HG03064 (cell line): ENCODE results near the gene BCAR3.
"Not testable (repeated sequence)": the region's sequence is repeated elsewhere in the genome, so short reads cannot be mapped to it uniquely, and the experiment has no call there.

Source experiments
- ATAC-seq: cut with Tn5 transposase; IDR thresholded peaks from one replicate; pipeline ENCODE4 v1.9.1; 2021; ENCODE audit warnings: low read depth; ENCODE audit not compliant: unreplicated experiment

Gene BCAR3

GRCh38 chr1:93671099-93671621 lies 10.5 kb downstream of the BCAR3 start:
- ATAC-seq: no peak

DNA sequence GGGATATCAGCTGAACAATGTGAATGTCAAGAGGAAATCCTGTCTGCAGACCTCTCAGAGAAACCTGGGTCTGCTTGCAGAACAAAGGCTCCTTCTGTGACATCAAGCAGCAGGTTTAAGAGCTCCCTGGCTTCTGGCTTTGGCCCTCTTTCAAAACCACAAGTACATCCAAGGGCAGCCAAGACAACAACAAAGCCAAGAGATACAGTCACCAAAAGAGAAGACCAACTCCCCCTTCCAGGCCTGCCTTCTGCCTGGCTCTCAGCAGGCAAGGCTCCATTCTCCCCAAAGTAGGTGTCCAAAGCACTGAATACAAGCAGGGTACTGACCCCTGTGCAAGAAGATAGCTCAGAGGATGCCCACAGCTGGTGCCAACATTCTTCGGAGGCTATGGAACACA lies 11.5 kb downstream of the BCAR3 start:
- ATAC-seq: no peak

- ATAC-seq: no peak
Observed at GRCh38 chr1:93669369-93669768, 12.3 kb downstream of the BCAR3 start.

DNA sequence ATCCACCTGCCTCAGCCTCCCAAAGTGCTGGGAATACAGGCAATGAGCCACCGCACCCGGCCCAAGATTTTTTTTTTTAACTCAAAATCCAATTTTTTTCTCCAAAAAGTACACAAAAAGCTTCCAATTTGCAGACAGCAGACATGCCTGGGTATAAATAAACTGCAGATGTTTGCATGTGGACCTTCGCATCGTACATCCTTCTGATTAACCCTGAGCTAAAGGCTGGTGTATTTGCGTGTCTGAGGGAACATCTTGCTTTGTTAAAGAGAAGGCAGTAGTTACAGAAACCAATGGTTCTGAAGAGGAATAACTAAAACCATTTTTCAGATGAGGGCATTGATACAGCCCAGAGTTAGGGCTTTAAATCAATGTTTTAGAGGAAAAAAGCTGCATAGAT lies 12.7 kb downstream of the BCAR3 start:
- no peak for ATAC-seq

- ATAC-seq: no peak
Observed at GRCh38 chr1:93668121-93668520, 13.5 kb downstream of the BCAR3 start.

GRCh38 chr1:93667642-93668041 lies 14.0 kb downstream of the BCAR3 start:
- ATAC-seq: no peak

DNA sequence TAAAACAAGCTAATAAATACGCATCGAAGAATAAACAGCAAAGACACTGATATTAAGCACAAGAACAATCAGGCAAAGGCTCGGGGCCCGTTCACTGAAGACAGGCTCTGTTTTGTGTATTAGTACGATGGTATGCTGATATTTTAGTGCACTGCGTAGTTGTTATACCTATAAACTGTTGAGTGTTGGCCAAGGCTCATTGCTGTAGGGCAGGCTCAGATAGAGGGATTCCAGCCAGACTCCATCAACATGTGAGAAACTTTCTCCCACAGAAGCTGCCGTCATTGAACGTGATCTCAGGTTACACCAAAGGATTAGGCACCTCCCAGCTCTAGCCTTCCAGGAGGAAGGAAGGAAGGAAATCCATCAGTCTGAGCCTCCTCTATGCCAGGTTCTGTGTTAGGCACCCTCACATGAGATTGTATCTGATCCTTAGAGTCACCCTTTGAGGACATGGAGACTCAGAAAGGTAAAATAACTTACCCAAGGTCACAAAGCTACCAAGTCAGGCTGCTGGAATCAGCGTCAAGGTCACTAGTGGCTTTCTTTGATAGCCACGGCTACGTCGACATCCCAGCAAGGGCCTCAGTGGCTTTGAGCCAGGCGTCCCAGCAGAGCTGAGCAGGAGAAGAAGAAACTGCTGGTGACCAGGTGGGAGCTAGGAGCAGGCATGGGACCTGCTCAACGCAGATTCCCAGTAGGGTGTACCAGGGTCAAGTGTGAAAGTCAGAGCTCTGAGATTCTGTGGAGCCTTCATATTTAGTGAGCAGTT lies 14.8 kb downstream of the BCAR3 start:
- no peak for ATAC-seq

DNA sequence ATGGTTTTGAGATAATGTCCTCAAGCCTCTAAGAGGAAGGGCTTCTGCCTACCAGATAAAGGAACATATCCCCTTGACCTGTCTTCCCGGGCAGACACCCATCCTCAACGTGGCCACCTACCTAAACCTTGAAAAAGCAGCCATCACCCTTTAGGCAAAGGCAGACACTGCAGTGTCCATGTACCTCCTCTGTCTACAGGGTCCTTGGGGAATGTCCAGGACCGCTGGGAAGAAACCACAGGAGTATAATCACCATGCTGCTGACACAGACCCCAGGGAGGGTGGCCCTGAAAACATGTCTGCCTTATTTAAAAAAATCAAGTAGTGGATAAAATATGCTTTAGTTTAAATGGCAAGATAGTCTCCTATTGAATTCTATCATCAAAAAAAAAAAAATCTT lies 16.6 kb downstream of the BCAR3 start:
- ATAC-seq: no peak

DNA sequence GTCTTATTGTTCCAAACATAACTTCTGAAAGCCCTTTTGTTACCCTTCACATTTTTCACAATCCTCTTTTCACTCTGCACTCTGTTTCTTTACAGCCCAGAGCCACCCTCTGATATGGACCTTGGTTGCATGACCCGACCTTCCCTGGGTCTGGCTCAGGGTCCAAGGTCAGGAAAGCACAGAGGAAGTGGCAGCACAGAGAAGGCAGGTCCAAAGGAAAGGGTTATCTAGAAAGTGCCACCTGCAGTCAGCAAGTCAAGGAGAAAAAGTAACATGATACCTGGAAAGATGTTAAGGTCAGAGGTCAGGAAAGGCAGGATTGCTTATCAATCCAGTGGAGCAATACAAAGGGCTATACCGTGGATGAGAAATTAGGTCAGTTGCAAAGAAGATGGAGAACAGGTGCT lies 18.4 kb downstream of the BCAR3 start:
- ATAC-seq: no peak

DNA sequence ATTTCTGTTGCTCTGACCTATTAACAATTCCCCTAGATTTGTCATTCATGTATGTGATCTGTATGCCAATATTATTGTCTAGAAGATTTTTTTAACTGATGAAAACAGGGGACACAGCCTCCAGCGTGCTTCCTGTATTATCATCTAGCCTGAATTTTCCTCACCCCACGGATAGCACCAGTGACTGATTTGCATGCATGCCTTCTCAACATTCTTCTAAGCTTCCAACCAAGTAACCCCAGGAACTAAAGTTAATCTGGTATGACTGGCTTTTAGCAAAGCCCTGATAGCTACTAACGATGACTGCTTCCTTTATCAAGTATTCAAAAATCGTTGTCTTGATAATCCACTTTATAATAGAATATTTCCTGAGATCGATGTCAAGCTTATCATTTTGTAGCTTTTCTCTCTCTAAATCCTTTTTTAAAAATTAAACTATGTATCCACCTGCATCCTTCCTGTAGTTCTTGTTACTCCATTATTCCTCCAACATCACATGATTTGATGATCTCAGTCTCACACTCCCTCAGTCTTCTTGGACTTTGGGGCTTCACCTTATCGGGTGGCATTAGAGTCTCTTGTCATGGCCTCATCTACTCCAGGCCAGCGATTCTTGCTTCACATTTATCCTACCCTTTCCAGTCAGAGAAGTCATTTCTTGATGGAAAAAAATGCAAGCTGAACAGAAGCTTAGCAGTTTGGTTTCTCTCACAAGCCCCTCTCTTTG lies 19.0 kb downstream of the BCAR3 start:
- no peak for ATAC-seq

DNA sequence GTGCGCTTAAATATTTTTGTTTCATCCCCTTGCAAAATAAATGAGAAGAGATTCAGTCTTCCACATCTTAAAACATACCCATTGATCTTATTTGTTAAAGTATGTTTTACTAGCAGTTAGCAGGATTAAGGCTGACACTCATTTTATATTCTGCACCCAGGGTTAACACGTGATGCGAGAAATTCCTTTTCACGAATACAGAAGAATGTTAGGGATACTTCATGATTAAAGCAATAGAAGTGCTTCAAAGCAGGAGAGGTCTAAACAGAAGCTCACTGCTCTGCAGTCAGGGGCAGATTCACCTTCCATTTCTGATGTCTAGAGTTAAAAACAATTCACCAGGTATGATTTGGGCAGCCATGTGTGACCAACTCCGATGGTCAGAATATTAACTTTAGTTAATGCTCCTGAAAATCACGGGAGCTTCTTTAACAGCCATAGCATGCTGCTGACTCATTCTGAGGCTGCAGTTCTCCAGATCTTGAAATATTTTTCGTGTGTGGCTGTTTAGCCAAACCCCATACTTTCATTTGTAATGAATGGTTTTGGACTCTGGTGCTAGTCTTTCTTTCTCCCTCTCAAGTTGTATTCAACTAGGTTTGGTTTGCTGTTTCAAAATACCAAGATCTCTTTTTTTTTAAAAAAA lies 19.7 kb downstream of the BCAR3 start:
- ATAC-seq: no peak

- ATAC-seq: not testable (repeated sequence)
Observed at GRCh38 chr1:93661341-93661740, 20.3 kb downstream of the BCAR3 start.

DNA sequence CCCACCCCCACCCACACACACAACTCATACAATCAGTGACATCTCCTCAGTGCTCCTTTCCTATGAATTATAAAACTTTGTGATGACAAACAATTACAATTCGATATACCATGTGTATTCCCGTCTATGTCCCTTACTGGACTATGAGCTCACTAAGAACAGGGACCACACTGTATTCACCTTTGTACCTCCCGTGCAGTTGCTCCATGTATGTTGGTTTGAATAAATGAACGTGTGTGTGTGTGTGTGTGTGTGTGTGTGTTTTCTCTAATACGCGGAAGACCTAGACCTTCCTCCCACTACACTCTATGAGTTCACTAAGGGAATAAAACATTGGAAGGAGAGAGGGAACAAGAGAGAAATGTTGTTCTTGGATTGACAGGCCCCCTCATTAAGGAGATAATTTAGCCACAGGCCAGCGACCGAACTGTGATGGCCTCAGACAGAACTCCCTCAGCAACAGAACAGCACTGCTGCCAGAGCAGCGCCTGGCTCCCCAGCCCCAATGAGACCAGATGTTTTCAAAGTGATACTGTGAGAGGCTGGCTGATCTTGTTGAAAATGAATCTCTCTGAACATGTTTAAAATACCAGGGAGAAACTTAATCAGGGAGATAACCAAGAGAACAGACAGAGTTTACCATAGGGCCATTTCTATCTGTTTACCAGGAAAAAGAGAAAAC lies 21.7 kb downstream of the BCAR3 start:
- ATAC-seq: no peak

GRCh38 chr1:93658188-93658587 lies 23.4 kb downstream of the BCAR3 start:
- no peak for ATAC-seq

DNA sequence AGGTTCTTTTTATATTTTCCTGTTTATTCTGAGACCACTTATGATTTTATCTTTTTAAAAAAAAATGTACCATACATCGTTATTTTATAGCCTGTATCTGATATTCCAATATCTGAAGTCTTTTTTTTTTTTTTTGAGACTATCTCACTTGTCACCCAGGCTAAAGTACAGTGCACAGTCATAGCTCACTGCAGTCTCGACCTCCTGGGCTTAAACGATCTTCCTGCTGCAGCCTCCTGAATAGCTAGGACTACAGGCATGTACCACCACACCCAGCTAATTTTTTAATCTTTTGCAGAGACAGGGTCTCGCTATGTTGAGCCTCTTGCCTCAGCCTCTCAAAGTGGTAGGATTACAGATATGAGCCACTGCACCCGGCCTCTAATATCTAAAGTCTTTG lies 25.1 kb downstream of the BCAR3 start:
- no peak for ATAC-seq

DNA sequence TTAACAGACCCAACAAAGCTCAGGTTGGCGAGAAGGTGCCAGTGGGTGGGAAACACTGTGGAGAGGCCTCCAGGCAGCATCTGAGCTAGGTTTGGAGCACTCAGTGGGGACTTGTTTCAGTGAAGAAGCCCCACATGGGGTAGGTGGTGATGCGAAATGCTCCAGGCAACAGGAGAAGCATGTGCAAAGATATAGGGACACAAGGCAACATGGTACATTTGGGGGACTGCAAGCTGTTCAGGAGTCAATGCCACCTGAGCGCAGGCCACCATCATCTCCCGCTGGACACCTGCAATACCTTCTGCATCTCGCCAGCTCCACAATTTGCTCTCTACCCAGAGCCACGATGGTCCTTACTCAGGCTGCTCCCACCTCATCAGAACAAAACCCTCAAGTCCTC lies 28.0 kb downstream of the BCAR3 start:
- no peak for ATAC-seq

- ATAC-seq: no peak
Observed at GRCh38 chr1:93652323-93652949, 29.2 kb downstream of the BCAR3 start.

DNA sequence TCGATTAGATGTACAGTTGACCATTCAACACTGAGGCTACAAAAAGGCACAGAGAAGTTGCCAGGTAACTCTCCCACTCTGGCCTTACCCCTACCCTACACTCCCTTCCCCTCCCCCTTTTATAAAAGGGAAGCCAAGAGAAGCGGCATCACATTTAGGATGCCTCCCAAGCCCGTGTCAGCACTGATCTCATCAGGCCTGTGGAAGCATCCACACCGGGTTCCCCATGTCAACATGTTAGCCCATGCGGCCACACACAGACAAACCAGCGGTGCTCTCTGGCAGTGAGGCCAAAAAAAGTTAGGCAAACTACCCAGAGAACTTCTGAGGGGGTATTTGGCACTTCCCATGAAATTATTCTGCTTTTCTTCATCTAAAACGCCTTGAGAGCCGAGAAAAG lies 29.9 kb downstream of the BCAR3 start:
- ATAC-seq: no peak

DNA sequence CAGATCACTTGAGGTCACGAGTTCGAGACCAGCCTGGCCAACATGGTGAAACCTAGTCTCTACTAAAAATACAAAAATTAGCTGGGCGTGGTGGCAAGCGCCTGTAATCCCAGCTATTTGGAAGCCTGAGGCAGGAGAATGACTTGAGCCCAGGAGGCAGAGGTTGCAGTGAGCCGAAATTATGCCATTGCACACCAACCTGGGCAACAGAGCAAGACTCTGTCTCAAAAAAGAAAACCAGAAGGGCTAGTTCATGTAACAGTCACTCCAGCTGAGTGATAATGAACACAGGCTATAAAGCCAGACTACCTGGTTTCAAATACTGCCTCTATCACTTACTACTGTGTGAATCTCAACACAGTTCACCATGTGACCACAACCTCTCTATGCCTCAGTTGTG lies 31.5 kb downstream of the BCAR3 start:
- not testable (repeated sequence) for ATAC-seq

DNA sequence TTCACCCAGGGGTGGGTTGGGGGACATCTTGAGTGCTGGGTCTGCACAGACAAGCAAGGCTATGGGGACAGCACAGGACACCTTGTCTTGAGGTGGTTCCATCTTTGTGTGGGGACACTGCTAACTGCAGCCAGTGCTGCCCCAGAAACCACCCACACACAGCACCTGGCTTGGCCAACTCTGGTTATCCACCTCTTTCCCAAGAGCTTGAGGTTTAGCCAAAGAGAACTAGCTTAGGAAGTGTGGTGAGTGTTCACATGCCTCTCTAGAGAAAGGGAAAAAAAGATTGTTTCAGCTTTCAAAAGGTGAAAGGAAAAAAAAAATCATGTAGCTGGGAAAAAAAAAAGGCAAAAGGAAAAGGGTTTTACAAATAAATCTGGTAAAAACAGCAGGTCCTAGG lies 32.4 kb downstream of the BCAR3 start:
- no peak for ATAC-seq
